PC-3 (cell line): ENCODE data around the gene TTC39A. TPM values are rescaled to one million over a fixed set of nuclear protein-coding genes. Genes with fewer than 3 reads are reported as not detected.

ENCODE experiments used
- ATAC-seq: fragments of 200-7000 bp; cut with Tn5 transposase; 2 replicates; pipeline ENCODE4 v1.9.1; 2020; ENCODE audit warnings: mild to moderate bottlenecking, moderate library complexity
- BruUV-seq: library from RNA; stranded (reverse); fragments of 400-500 nt; replicated peaks from 2 replicates; lab custom pipeline; 2021; lab: Mats Ljungman, UMichigan
- CTCF ChIA-PET: fragments of 300-600 bp; sonication (Branson Sonifier 250); formaldehyde crosslinking; loops from one replicate; lab custom pipeline; 2022; ENCODE audit warnings: antibody characterized with exemption; lab: Charles Lee
- POLR2A ChIA-PET: fragments of 300-600 bp; sonication (Branson Sonifier 250); formaldehyde crosslinking; loops from one replicate; lab custom pipeline; 2022; ENCODE audit warnings: antibody characterized with exemption; ENCODE audit not compliant: unreplicated experiment; lab: Charles Lee
- DNase-seq: peaks from one replicate; pipeline ENCODE4 v3.0.0-alpha.2; 2015
- H2AFZ ChIP-seq: fragments of 300-600 bp; sonication (generic); 2 replicates; pipeline ENCODE4 v1.6.0; 2016; ENCODE audit warnings: antibody characterized with exemption, low read length
- H3F3A ChIP-seq: fragments of 300-600 bp; sonication (generic); one replicate; pipeline ENCODE4 v1.6.0; 2017; ENCODE audit warnings: antibody characterized with exemption, low read length, control low read depth, mild to moderate bottlenecking; ENCODE audit not compliant: unreplicated experiment
- H3K27ac ChIP-seq: fragments of 300-600 bp; sonication (generic); 2 replicates; pipeline ENCODE4 v1.5.1; 2016; ENCODE audit warnings: mild to moderate bottlenecking, low read length
- H3K27me3 ChIP-seq: fragments of 300-600 bp; sonication (generic); 2 replicates; pipeline ENCODE4 v1.6.1; 2016; ENCODE audit warnings: low read length, mixed read lengths
- H3K36me3 ChIP-seq: fragments of 300-600 bp; sonication (generic); 2 replicates; pipeline ENCODE4 v1.6.1; 2016; ENCODE audit warnings: low read depth, mixed run types, low read length, mixed read lengths
- H3K4me1 ChIP-seq: fragments of 300-600 bp; sonication (generic); 2 replicates; pipeline ENCODE4 v1.5.1; 2016; ENCODE audit warnings: low read length; ENCODE audit not compliant: insufficient read depth
- H3K4me2 ChIP-seq: fragments of 300-600 bp; sonication (generic); 2 replicates; pipeline ENCODE4 v1.6.0; 2016; ENCODE audit warnings: low read length
- H3K4me3 ChIP-seq: fragments of 300-600 bp; sonication (generic); 2 replicates; pipeline ENCODE4 v1.5.1; 2016; ENCODE audit warnings: mild to moderate bottlenecking, low read length, mixed read lengths
- H3K79me2 ChIP-seq: fragments of 300-600 bp; sonication (generic); 2 replicates; pipeline ENCODE4 v1.6.1; 2017; ENCODE audit warnings: low read length, mixed read lengths
- H3K9ac ChIP-seq: fragments of 300-600 bp; sonication (generic); 2 replicates; pipeline ENCODE4 v1.6.0; 2016; ENCODE audit warnings: mild to moderate bottlenecking, low read length
- H3K9me2 ChIP-seq: fragments of 300-600 bp; sonication (generic); replicated peaks from 2 replicates; pipeline ENCODE4 v1.6.1; 2016; ENCODE audit warnings: mixed run types, low read length, mixed read lengths
- H3K9me3 ChIP-seq: fragments of 300-600 bp; sonication (generic); 2 replicates; pipeline ENCODE4 v1.6.1; 2016; ENCODE audit warnings: low read length, mixed read lengths
- H4K20me1 ChIP-seq: fragments of 300-600 bp; sonication (generic); 2 replicates; pipeline ENCODE4 v1.6.1; 2016; ENCODE audit warnings: low read length, mixed read lengths
- CTCF ChIP-seq: fragments of 300-600 bp; sonication (generic); conservative IDR thresholded peaks from 2 replicates; pipeline ENCODE4 v1.5.1; 2017; ENCODE audit warnings: antibody characterized with exemption, low read depth, mild to moderate bottlenecking, low read length
- EZH2 ChIP-seq: fragments of 300-600 bp; sonication (generic); IDR thresholded peaks from one replicate; pipeline ENCODE4 v1.6.1; 2017; ENCODE audit warnings: antibody characterized with exemption, mild to moderate bottlenecking, low read length; ENCODE audit not compliant: unreplicated experiment
- EZH2phosphoT487 ChIP-seq: fragments of 300-600 bp; sonication (generic); IDR thresholded peaks from 2 replicates; pipeline ENCODE4 v1.6.1; 2018; ENCODE audit warnings: mild to moderate bottlenecking, antibody characterized with exemption, low read length, borderline replicate concordance
- intact Hi-C: fragments of 100-400 bp; cut with micrococcal nuclease; formaldehyde crosslinking; loops from 2 replicates; pipeline ENCODE4 v1.9.0; 2023
- total RNA-seq: library from RNA; depleted of rRNA; stranded (reverse); fragments of >200 nt; gene quantifications from 2 replicates; pipeline ENCODE4 v1.2.3, GENCODE V29; 2014

TTC39A gene
- total RNA-seq, 1 experiment from 2014 or later = 11.1 TPM

GRCh38 chr1:51373898-51374297, 43.5 kb upstream of the TTC39A start:
- Histone ChIP-seq H3F3A (no peaks in the 10 kb centered on the region), H3K4me1 (no peaks in the 10 kb centered on the region), H3K36me3 (no peaks in the 10 kb centered on the region; the same call in 1 of the 2 replicates), H3K79me2 (no peaks in the 10 kb centered on the region), H3K9ac (no peak overlapping the region), H3K4me2 (no peak overlapping the region), H2AFZ (no peak overlapping the region), H3K9me3 (no peaks in the 10 kb centered on the region), H4K20me1 (no peaks in the 10 kb centered on the region), H3K9me2 (no peaks in the 10 kb centered on the region), H3K4me3 (no peak overlapping the region), H3K27me3 (no peaks in the 10 kb centered on the region), H3K27ac (no peak overlapping the region)
- TF ChIP-seq EZH2 (no peak), CTCF (no peak), EZH2phosphoT487 (no peak)
- POLR2A ChIA-PET = no interaction called here
- no TSS peak for BruUV-seq
- DNase-seq (peak; percentile 38), ATAC-seq (peak; percentile 99)
- intact Hi-C loops = no loop called here
- CTCF ChIA-PET = no interaction called here

- Histone ChIP-seq H3K4me3 (no peak overlapping the region), H3K36me3 (no peaks in the 10 kb centered on the region), H4K20me1 (no peaks in the 10 kb centered on the region), H3K9me3 (no peaks in the 10 kb centered on the region), H3K4me2 (no peak overlapping the region), H3K4me1 (no peaks in the 10 kb centered on the region), H3K9me2 (no peaks in the 10 kb centered on the region), H3K79me2 (no peaks in the 10 kb centered on the region), H3F3A (no peaks in the 10 kb centered on the region), H3K27ac (no peak overlapping the region), H3K27me3 (no peaks in the 10 kb centered on the region), H2AFZ (no peak overlapping the region), H3K9ac (no peak overlapping the region)
- no peak for DNase-seq
- TF ChIP-seq CTCF (no peak), EZH2phosphoT487 (no peak), EZH2 (no peak)
- POLR2A ChIA-PET = no interaction called here
- CTCF ChIA-PET = no interaction called here
- no peak for ATAC-seq
- intact Hi-C loops = no loop called here
- no TSS peak for BruUV-seq
Measured at GRCh38 chr1:51372561-51372960, 42.2 kb upstream of the TTC39A start.

GRCh38 chr1:51369171-51369570, 38.8 kb upstream of the TTC39A start:
- POLR2A ChIA-PET = no interaction called here
- no peaks in the 10 kb centered on the region for H3K27me3 ChIP-seq
- DNase-seq = no peak
- H3K9me2 ChIP-seq = no peaks in the 10 kb centered on the region
- no peak overlapping the region for H2AFZ ChIP-seq
- intact Hi-C loops = no loop called here
- no peak overlapping the region for H3K4me2 ChIP-seq
- no peak overlapping the region for H3K4me3 ChIP-seq
- no peaks in the 10 kb centered on the region for H3K79me2 ChIP-seq
- no peaks in the 10 kb centered on the region for H3K4me1 ChIP-seq
- TF ChIP-seq CTCF (no peak), EZH2 (no peak), EZH2phosphoT487 (no peak)
- CTCF ChIA-PET = no interaction called here
- H3K9ac ChIP-seq = no peak overlapping the region
- H4K20me1 ChIP-seq = no peaks in the 10 kb centered on the region
- no peaks in the 10 kb centered on the region for H3F3A ChIP-seq
- H3K36me3 ChIP-seq = peaks cover 7% of the 10 kb centered on the region; the same call in 1 of the 2 replicates
- H3K9me3 ChIP-seq = no peaks in the 10 kb centered on the region
- no peak for ATAC-seq
- H3K27ac ChIP-seq = no peak overlapping the region
- no TSS peak for BruUV-seq
